ENCODE data around the gene SSH3.

DNA sequence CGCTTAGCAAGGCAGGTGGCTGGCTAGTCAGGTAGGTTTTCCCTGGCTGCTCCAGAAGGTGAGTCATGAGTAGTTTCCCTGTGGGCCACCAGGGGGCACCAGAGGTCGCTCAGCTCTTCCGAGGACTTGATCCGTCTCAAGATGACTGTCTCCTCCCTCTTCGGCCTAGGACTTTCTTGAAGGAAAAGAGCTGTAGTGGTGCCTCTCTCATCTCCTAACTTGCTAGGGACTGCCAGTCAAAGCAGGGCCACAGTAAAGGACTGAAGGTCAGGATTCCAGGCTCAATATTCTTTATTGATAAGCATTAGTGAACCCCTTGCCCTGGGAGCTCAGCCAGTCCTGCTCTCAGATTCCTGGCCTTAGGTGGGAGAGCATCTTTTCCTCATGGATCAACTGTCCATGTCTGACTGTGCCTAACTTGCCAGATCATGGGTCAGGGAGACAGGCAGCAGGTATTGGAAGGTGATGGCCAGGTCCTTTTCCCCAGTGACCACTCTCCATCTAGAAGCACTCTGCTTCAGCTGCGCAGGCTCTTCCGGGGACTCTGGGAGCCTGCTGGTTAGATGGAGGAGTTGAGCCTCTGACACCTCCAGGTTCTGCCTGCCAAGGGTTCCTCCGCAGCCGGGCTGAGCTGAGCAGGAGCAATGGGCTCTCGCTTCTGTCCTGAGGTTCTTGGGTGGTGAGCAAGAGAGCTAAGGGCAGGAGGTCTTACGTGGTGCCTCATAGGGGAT, 48.1 kb downstream of the SSH3 start:
- TF ChIP-seq EZH2 (IDR thresholded peaks at IDR 0.05; ENCODE audit: low read length, missing control alignments), result no peak
- TF ChIP-seq, protein P1, sequence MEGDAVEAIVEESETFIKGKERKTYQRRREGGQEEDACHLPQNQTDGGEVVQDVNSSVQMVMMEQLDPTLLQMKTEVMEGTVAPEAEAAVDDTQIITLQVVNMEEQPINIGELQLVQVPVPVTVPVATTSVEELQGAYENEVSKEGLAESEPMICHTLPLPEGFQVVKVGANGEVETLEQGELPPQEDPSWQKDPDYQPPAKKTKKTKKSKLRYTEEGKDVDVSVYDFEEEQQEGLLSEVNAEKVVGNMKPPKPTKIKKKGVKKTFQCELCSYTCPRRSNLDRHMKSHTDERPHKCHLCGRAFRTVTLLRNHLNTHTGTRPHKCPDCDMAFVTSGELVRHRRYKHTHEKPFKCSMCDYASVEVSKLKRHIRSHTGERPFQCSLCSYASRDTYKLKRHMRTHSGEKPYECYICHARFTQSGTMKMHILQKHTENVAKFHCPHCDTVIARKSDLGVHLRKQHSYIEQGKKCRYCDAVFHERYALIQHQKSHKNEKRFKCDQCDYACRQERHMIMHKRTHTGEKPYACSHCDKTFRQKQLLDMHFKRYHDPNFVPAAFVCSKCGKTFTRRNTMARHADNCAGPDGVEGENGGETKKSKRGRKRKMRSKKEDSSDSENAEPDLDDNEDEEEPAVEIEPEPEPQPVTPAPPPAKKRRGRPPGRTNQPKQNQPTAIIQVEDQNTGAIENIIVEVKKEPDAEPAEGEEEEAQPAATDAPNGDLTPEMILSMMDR (conservative IDR thresholded peaks at IDR 0.05 in 1 of 2, IDR thresholded peaks at IDR 0.05 in 1 of 2; ENCODE audit: low read depth in 1 of 2, low read length in 2 of 2), result peak; percentile 79 to 97

Data from fibroblast of lung (primary cell).